ENCODE measurements around the gene AKR1C3.
"Not testable (repeated sequence)": the region's sequence is repeated elsewhere in the genome, so short reads cannot be mapped to it uniquely, and the experiment has no call there.

The AKR1C3 gene

GRCh38 chr10:5047912-5048628, 46.1 kb upstream of the AKR1C3 start:
- TF ChIP-seq ZNF565 (CRISPR knock-in tag; conservative IDR thresholded peaks at IDR 0.05; ENCODE audit: low read depth): no peak
- no peak for TF ChIP-seq ZNF70 (CRISPR knock-in tag; IDR thresholded peaks at IDR 0.05)
- no peak for TF ChIP-seq OSR1 (CRISPR knock-in tag; IDR thresholded peaks at IDR 0.05)
- no peak for TF ChIP-seq POU6F1 (CRISPR knock-in tag; IDR thresholded peaks at IDR 0.05; ENCODE audit: borderline replicate concordance, low read depth)
- TF ChIP-seq, protein P1, sequence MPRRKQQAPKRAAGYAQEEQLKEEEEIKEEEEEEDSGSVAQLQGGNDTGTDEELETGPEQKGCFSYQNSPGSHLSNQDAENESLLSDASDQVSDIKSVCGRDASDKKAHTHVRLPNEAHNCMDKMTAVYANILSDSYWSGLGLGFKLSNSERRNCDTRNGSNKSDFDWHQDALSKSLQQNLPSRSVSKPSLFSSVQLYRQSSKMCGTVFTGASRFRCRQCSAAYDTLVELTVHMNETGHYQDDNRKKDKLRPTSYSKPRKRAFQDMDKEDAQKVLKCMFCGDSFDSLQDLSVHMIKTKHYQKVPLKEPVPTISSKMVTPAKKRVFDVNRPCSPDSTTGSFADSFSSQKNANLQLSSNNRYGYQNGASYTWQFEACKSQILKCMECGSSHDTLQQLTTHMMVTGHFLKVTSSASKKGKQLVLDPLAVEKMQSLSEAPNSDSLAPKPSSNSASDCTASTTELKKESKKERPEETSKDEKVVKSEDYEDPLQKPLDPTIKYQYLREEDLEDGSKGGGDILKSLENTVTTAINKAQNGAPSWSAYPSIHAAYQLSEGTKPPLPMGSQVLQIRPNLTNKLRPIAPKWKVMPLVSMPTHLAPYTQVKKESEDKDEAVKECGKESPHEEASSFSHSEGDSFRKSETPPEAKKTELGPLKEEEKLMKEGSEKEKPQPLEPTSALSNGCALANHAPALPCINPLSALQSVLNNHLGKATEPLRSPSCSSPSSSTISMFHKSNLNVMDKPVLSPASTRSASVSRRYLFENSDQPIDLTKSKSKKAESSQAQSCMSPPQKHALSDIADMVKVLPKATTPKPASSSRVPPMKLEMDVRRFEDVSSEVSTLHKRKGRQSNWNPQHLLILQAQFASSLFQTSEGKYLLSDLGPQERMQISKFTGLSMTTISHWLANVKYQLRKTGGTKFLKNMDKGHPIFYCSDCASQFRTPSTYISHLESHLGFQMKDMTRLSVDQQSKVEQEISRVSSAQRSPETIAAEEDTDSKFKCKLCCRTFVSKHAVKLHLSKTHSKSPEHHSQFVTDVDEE (CRISPR knock-in tag; IDR thresholded peaks at IDR 0.05): no peak
- no peak for TF ChIP-seq ZFP3 (CRISPR knock-in tag; IDR thresholded peaks at IDR 0.05)
- TF ChIP-seq ESRRG (CRISPR knock-in tag; IDR thresholded peaks at IDR 0.05): no peak
- TF ChIP-seq CSDC2 (CRISPR knock-in tag; IDR thresholded peaks at IDR 0.05): no peak
- TF ChIP-seq, protein P2, sequence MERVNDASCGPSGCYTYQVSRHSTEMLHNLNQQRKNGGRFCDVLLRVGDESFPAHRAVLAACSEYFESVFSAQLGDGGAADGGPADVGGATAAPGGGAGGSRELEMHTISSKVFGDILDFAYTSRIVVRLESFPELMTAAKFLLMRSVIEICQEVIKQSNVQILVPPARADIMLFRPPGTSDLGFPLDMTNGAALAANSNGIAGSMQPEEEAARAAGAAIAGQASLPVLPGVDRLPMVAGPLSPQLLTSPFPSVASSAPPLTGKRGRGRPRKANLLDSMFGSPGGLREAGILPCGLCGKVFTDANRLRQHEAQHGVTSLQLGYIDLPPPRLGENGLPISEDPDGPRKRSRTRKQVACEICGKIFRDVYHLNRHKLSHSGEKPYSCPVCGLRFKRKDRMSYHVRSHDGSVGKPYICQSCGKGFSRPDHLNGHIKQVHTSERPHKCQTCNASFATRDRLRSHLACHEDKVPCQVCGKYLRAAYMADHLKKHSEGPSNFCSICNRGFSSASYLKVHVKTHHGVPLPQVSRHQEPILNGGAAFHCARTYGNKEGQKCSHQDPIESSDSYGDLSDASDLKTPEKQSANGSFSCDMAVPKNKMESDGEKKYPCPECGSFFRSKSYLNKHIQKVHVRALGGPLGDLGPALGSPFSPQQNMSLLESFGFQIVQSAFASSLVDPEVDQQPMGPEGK (CRISPR knock-in tag; IDR thresholded peaks at IDR 0.05; ENCODE audit: borderline replicate concordance): no peak
- TF ChIP-seq, protein P3, sequence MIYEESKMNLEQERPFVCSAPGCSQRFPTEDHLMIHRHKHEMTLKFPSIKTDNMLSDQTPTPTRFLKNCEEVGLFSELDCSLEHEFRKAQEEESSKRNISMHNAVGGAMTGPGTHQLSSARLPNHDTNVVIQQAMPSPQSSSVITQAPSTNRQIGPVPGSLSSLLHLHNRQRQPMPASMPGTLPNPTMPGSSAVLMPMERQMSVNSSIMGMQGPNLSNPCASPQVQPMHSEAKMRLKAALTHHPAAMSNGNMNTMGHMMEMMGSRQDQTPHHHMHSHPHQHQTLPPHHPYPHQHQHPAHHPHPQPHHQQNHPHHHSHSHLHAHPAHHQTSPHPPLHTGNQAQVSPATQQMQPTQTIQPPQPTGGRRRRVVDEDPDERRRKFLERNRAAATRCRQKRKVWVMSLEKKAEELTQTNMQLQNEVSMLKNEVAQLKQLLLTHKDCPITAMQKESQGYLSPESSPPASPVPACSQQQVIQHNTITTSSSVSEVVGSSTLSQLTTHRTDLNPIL (CRISPR knock-in tag; IDR thresholded peaks at IDR 0.05; ENCODE audit: low read depth): no peak
- TF ChIP-seq TOX (CRISPR knock-in tag; IDR thresholded peaks at IDR 0.05; ENCODE audit: borderline replicate concordance): no peak
- no peak for TF ChIP-seq RARB (CRISPR knock-in tag; IDR thresholded peaks at IDR 0.05)
- TF ChIP-seq SNAI2 (CRISPR knock-in tag; IDR thresholded peaks at IDR 0.05): no peak
- no peak for TF ChIP-seq ISL1 (CRISPR knock-in tag; IDR thresholded peaks at IDR 0.05)
- TF ChIP-seq ZNF8 (CRISPR knock-in tag; IDR thresholded peaks at IDR 0.05): no peak
- ATAC-seq: no peak

DNA sequence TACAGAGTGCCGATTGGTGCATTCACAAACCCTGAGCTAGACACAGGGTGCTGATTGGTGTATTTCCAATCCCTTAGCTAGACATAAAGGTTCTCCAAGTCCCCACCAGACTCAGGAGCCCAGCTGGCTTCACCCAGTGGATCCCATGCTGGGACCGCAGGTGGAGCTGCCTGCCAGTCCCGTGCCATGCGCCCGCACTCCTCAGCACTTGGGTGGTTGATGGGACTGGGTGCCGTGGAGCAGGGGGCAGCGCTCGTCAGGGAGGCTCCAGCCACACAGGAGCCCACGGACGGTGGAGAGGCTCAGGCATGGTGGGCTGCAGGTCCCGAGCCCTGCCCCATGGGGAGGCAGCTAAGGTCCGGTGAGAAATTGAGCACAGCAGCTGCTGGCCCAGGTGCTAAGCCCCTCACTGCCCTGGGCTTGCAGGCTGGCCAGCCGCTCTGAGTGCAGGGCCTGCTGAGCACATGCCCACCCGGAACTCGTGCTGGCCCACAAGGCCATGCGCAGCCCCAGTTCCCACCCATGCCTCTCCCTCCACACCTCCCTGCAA, 41.2 kb upstream of the AKR1C3 start:
- not testable (repeated sequence) for ATAC-seq

DNA sequence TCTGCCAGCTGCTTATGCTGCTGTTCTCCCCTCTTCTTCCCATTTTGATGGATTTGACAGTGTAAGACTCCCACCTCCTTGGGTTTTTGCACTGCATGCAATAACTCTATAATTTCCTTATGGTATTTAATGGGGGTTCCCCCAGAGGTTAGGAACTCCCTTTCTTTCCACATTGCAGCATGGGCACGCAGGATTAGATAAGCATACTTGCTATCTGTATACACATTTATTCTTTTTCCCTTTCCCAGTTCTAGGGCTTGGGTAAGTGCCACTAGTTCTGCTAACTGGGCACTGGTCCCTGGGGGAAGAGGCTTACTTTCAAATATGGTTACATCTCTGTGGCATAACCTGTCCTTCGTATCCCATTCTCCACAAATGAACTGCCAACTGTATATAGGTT, 39.4 kb upstream of the AKR1C3 start:
- ATAC-seq: not testable (repeated sequence)

DNA sequence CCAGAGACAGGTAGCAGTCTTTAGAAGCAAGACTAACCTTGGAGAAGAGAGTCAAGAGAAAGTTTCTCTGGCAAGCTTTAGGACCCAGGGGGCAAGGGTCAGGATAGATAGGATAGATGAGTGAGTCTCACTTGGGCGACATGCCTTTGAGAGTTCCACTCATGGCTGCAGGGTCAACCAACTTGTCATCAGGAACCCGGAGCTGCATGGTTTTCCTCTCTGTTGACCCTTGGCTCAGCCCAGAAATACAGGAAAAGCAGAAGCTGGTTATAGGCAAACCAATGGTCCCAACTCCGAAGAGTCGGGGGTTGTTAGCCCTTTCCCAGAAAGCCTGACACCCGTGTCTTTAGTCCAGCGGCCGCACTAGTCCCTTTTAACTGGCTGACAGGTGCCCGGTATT, 34.9 kb upstream of the AKR1C3 start:
- ATAC-seq: not testable (repeated sequence)

- not testable (repeated sequence) for ATAC-seq
These were observed 33.4 kb upstream of the AKR1C3 start for GRCh38 chr10:5060791-5061190.

DNA sequence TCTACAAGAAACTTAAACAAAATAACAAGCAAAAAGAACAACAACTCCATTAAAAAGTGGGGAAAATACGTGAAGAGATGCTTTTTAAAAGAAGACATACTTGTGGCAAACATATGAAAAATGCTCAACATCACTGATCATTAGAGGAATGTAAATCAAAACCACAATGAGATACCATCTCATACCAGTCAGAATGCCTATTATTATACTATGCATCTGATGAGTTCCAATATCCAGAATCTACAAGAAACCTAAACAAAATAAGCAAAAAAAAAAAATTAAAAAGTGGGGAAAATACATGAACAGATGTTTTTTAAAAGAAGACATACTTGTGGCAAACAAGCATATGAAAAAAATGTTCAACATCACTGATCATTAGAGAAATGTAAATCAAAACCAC, 29.6 kb upstream of the AKR1C3 start:
- ATAC-seq: no peak
- TF ChIP-seq ZFP3 (CRISPR knock-in tag; IDR thresholded peaks at IDR 0.05) (no peak), TOX (CRISPR knock-in tag; IDR thresholded peaks at IDR 0.05; ENCODE audit: borderline replicate concordance) (no peak), OSR1 (CRISPR knock-in tag; IDR thresholded peaks at IDR 0.05) (no peak), BACH2 (CRISPR knock-in tag; IDR thresholded peaks at IDR 0.05; ENCODE audit: borderline replicate concordance) (no peak), ZNF70 (CRISPR knock-in tag; IDR thresholded peaks at IDR 0.05) (no peak), POU6F1 (CRISPR knock-in tag; IDR thresholded peaks at IDR 0.05; ENCODE audit: borderline replicate concordance, low read depth) (no peak), ZFP30 (CRISPR knock-in tag; IDR thresholded peaks at IDR 0.05) (no peak), ZNF8 (CRISPR knock-in tag; IDR thresholded peaks at IDR 0.05) (no peak), ZC3H10 (CRISPR knock-in tag; IDR thresholded peaks at IDR 0.05) (no peak), ISL1 (CRISPR knock-in tag; IDR thresholded peaks at IDR 0.05) (no peak), ZNF565 (CRISPR knock-in tag; conservative IDR thresholded peaks at IDR 0.05; ENCODE audit: low read depth) (no peak), PPARA (CRISPR knock-in tag; IDR thresholded peaks at IDR 0.05; ENCODE audit: borderline replicate concordance) (no peak), CSDC2 (CRISPR knock-in tag; IDR thresholded peaks at IDR 0.05) (no peak), TCF4 (CRISPR knock-in tag; IDR thresholded peaks at IDR 0.05; ENCODE audit: borderline replicate concordance) (no peak)

Data from SK-N-SH treated with all-trans-retinoic acid at 6 μM for 48 hours (cell line).